Liver (tissue), 9 donors: ENCODE measurements around the gene PGBD4. TPM values are rescaled to one million over a fixed set of nuclear protein-coding genes. Genes with fewer than 3 reads are reported as not detected.

Experiments used
- DNase-seq: peaks from one replicate; pipeline ENCODE4 v3.0.0-alpha.2; 2017; ENCODE audit warnings: low spot score
- H3K27ac ChIP-seq, 2 donors: one replicate each; pipeline ENCODE4 v1.7.0; 2013; ENCODE audit warnings: inconsistent platforms in 2 of 2, low read length in 2 of 2, control low read depth in 1 of 2, low read depth in 1 of 2, mild to moderate bottlenecking in 1 of 2
- H3K27me3 ChIP-seq, 4 donors: one replicate each; pipeline versions ENCODE4 v1.6.1 to v1.7.0; 2013; ENCODE audit warnings: low read length in 3 of 4, inconsistent platforms in 1 of 4, mild to moderate bottlenecking in 1 of 4, moderate library complexity in 1 of 4; ENCODE audit not compliant: control insufficient read depth in 4 of 4, insufficient read depth in 4 of 4
- H3K36me3 ChIP-seq, 4 donors: one replicate each; pipeline versions ENCODE4 v1.6.1 to v1.7.0; 2013; ENCODE audit warnings: low read length in 3 of 4, mild to moderate bottlenecking in 3 of 4, low read depth in 1 of 4, moderate library complexity in 1 of 4; ENCODE audit not compliant: control insufficient read depth in 4 of 4, insufficient read depth in 3 of 4
- H3K4me1 ChIP-seq, 4 donors: one replicate each; pipeline versions ENCODE4 v1.6.1 to v1.7.0; 2013; ENCODE audit warnings: low read length in 3 of 4, mild to moderate bottlenecking in 3 of 4, moderate library complexity in 1 of 4; ENCODE audit not compliant: control insufficient read depth in 4 of 4, insufficient read depth in 4 of 4
- H3K4me3 ChIP-seq, 3 donors: one replicate each; pipeline versions ENCODE4 v1.6.1 to v1.7.0; 2013; ENCODE audit warnings: low read length in 3 of 3, control low read depth in 1 of 3, low read depth in 1 of 3, mild to moderate bottlenecking in 1 of 3
- H3K9ac ChIP-seq, 2 donors: one replicate each; pipeline ENCODE4 v1.7.0; 2013; ENCODE audit warnings: low read length in 2 of 2, mild to moderate bottlenecking in 2 of 2, moderate library complexity in 2 of 2, control low read depth in 1 of 2, low read depth in 1 of 2
- H3K9me3 ChIP-seq, 4 donors: one replicate each; pipeline versions ENCODE4 v1.6.1 to v1.7.0; 2013; ENCODE audit warnings: low read length in 3 of 4; ENCODE audit not compliant: control insufficient read depth in 4 of 4
- EGR1 ChIP-seq, 2 donors: IDR thresholded peaks; 2 replicates each; pipeline ENCODE4 v1.6.1; 2016 to 2018; ENCODE audit warnings: antibody characterized with exemption in 2 of 2, low read depth in 2 of 2
- GABPA ChIP-seq, 2 donors: IDR thresholded peaks in 1 of 2; conservative IDR thresholded peaks in 1 of 2; 2 replicates each; pipeline ENCODE4 v1.6.1; 2016; ENCODE audit warnings: antibody characterized with exemption in 2 of 2, mild to moderate bottlenecking in 1 of 2, moderate library complexity in 1 of 2
- HNF4A ChIP-seq, 2 donors: conservative IDR thresholded peaks; 2 replicates each; pipeline ENCODE4 v1.6.1; 2016; ENCODE audit warnings: antibody characterized with exemption in 2 of 2, mild to moderate bottlenecking in 2 of 2
- HNF4G ChIP-seq: IDR thresholded peaks from 2 replicates; pipeline ENCODE4 v1.6.1; 2016; ENCODE audit warnings: antibody characterized with exemption
- JUND ChIP-seq, 2 donors: IDR thresholded peaks; 2 replicates each; pipeline ENCODE4 v1.6.1; 2016; ENCODE audit warnings: antibody characterized with exemption in 2 of 2
- NR2F2 ChIP-seq: IDR thresholded peaks from 2 replicates; pipeline ENCODE4 v1.6.1; 2016; ENCODE audit warnings: antibody characterized with exemption
- RAD21 ChIP-seq, 2 donors: IDR thresholded peaks; 2 replicates each; pipeline ENCODE4 v1.6.1; 2016; ENCODE audit warnings: antibody characterized with exemption in 2 of 2, mild to moderate bottlenecking in 2 of 2
- RXRA ChIP-seq, 2 donors: IDR thresholded peaks; 2 replicates each; pipeline ENCODE4 v1.6.1; 2017 to 2018; ENCODE audit warnings: antibody characterized with exemption in 2 of 2, mild to moderate bottlenecking in 1 of 2
- SP1 ChIP-seq: IDR thresholded peaks from 2 replicates; pipeline ENCODE4 v1.6.1; 2018; ENCODE audit warnings: antibody characterized with exemption, mild to moderate bottlenecking
- TAF1 ChIP-seq: conservative IDR thresholded peaks from 2 replicates; pipeline ENCODE4 v1.6.1; 2016; ENCODE audit warnings: antibody characterized with exemption, mild to moderate bottlenecking
- YY1 ChIP-seq: IDR thresholded peaks from 2 replicates; pipeline ENCODE4 v1.6.1; 2016; ENCODE audit warnings: antibody characterized with exemption, mild to moderate bottlenecking
- WGBS: extraction: QIAGEN DNeasy Blood & Tissue Kit; methylation state at CpG from one replicate; pipeline ENCODE4 v1.1.7; 2013; 5-methylcytosine and 5-hydroxymethylcytosine counted together
- polyA plus RNA-seq, 2 donors: library from polyadenylated mRNA; stranded (reverse) in 1 of 2; unstranded in 1 of 2; fragments of 200-250 nt in 1 of 2; fragments of >200 nt in 1 of 2; fragmentation: Nextera tagmentation in 1 of 2; extraction: Ambion mirVana in 1 of 2; gene quantifications; one replicate each; pipeline versions ENCODE4 v1.2.1 to v1.2.3, GENCODE V29; 2013 to 2015
- total RNA-seq, 2 donors: library from RNA; depleted of rRNA; stranded (reverse); fragments of >200 nt; gene quantifications; one replicate each; pipeline ENCODE4 v1.2.3, GENCODE V29; 2014
- TF ChIP-seq, protein P1 (sequence below): IDR thresholded peaks from 2 replicates; pipeline ENCODE4 v1.6.1; 2016; ENCODE audit warnings: antibody characterized with exemption, mild to moderate bottlenecking
- TF ChIP-seq, protein P2 (sequence below): IDR thresholded peaks from 2 replicates; pipeline ENCODE4 v1.6.1; 2016; ENCODE audit warnings: antibody characterized with exemption
- TF ChIP-seq, protein P3 (sequence below): fragments of 150-350 bp; IDR thresholded peaks from 2 replicates; pipeline ENCODE4 v1.5.1; 2017; ENCODE audit warnings: improper control_type of control experiment, low read depth, low read length; ENCODE audit not compliant: missing input control
- TF ChIP-seq, protein P4 (sequence below): IDR thresholded peaks from 2 replicates; pipeline ENCODE4 v1.6.1; 2016; ENCODE audit warnings: antibody characterized with exemption
- TF ChIP-seq, protein P5 (sequence below): IDR thresholded peaks from 2 replicates; pipeline ENCODE4 v1.6.1; 2016; ENCODE audit warnings: antibody characterized with exemption
- donor health status: healthy.
- donor health status: healthy.
- donor health status: healthy.
- donor health status: healthy.
- donor health status: healthy.

PGBD4 gene
- total and polyA plus RNA-seq, 4 donors = 0.39 to 1.1 (median 0.94) TPM

DNA sequence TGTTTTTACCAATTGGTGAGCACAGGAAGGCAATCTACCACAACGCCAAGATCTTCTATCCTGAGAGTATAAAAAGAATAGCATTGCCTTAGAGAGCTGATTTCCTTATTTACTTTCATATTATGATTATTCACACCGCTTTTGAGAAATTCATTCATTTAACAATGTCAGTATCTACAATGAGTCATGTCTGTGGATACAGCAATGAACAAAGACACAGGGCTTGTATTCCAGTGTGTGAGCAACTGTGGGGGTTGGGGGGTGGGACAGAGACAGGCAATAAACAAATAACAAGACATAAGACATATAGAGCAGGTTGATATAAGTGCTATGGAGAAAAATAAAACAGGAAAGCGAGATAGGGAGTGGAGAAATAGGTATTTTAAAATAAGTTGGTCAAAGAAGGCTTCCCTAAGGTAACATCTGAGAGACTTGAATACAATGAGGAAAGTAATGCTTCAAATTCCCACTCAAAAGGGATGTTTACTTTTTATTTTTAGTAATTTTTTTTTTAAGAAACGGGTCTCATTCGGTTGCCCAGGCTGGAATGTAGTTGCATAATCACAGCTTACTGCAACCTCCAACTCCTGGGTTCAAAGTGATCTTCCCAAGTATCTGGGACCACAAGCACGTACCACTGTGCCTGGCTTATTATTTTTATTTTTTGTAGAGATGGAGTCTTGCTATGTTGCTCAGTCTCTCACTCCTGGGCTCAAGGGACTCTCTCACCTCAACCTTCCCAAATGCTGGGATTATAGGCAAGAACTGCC lies 45.7 kb downstream of the PGBD4 start:
- TF ChIP-seq RAD21 (IDR thresholded peaks at IDR 0.05) = no peak
- no peak for TF ChIP-seq SP1
- TF ChIP-seq RXRA (IDR thresholded peaks at IDR 0.05) = no peak
- TF ChIP-seq, protein P1, sequence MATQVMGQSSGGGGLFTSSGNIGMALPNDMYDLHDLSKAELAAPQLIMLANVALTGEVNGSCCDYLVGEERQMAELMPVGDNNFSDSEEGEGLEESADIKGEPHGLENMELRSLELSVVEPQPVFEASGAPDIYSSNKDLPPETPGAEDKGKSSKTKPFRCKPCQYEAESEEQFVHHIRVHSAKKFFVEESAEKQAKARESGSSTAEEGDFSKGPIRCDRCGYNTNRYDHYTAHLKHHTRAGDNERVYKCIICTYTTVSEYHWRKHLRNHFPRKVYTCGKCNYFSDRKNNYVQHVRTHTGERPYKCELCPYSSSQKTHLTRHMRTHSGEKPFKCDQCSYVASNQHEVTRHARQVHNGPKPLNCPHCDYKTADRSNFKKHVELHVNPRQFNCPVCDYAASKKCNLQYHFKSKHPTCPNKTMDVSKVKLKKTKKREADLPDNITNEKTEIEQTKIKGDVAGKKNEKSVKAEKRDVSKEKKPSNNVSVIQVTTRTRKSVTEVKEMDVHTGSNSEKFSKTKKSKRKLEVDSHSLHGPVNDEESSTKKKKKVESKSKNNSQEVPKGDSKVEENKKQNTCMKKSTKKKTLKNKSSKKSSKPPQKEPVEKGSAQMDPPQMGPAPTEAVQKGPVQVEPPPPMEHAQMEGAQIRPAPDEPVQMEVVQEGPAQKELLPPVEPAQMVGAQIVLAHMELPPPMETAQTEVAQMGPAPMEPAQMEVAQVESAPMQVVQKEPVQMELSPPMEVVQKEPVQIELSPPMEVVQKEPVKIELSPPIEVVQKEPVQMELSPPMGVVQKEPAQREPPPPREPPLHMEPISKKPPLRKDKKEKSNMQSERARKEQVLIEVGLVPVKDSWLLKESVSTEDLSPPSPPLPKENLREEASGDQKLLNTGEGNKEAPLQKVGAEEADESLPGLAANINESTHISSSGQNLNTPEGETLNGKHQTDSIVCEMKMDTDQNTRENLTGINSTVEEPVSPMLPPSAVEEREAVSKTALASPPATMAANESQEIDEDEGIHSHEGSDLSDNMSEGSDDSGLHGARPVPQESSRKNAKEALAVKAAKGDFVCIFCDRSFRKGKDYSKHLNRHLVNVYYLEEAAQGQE = no peak
- TF ChIP-seq, protein P2, sequence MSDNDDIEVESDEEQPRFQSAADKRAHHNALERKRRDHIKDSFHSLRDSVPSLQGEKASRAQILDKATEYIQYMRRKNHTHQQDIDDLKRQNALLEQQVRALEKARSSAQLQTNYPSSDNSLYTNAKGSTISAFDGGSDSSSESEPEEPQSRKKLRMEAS = no peak
- no peak for TF ChIP-seq TAF1
- TF ChIP-seq, protein P3, sequence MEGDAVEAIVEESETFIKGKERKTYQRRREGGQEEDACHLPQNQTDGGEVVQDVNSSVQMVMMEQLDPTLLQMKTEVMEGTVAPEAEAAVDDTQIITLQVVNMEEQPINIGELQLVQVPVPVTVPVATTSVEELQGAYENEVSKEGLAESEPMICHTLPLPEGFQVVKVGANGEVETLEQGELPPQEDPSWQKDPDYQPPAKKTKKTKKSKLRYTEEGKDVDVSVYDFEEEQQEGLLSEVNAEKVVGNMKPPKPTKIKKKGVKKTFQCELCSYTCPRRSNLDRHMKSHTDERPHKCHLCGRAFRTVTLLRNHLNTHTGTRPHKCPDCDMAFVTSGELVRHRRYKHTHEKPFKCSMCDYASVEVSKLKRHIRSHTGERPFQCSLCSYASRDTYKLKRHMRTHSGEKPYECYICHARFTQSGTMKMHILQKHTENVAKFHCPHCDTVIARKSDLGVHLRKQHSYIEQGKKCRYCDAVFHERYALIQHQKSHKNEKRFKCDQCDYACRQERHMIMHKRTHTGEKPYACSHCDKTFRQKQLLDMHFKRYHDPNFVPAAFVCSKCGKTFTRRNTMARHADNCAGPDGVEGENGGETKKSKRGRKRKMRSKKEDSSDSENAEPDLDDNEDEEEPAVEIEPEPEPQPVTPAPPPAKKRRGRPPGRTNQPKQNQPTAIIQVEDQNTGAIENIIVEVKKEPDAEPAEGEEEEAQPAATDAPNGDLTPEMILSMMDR = no peak
- no peak for TF ChIP-seq HNF4A (conservative IDR thresholded peaks at IDR 0.05)
- TF ChIP-seq, protein P4, sequence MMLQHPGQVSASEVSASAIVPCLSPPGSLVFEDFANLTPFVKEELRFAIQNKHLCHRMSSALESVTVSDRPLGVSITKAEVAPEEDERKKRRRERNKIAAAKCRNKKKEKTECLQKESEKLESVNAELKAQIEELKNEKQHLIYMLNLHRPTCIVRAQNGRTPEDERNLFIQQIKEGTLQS = no peak
- no peak for TF ChIP-seq YY1
- TF ChIP-seq, protein P5, sequence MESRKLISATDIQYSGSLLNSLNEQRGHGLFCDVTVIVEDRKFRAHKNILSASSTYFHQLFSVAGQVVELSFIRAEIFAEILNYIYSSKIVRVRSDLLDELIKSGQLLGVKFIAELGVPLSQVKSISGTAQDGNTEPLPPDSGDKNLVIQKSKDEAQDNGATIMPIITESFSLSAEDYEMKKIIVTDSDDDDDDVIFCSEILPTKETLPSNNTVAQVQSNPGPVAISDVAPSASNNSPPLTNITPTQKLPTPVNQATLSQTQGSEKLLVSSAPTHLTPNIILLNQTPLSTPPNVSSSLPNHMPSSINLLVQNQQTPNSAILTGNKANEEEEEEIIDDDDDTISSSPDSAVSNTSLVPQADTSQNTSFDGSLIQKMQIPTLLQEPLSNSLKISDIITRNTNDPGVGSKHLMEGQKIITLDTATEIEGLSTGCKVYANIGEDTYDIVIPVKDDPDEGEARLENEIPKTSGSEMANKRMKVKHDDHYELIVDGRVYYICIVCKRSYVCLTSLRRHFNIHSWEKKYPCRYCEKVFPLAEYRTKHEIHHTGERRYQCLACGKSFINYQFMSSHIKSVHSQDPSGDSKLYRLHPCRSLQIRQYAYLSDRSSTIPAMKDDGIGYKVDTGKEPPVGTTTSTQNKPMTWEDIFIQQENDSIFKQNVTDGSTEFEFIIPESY = no peak
- no peak for TF ChIP-seq HNF4G
- Histone ChIP-seq H3K27me3 (no peaks in the 10 kb centered on the region), H3K9ac (no peak overlapping the region), H3K4me3 (no peak overlapping the region), H3K4me1 (peaks cover 0 to 3% (median 0%) of the 10 kb centered on the region in 4 donors), H3K9me3 (no peaks in the 10 kb centered on the region), H3K36me3 (peaks cover 6 to 19% (median 12%) of the 10 kb centered on the region in 4 donors), H3K27ac (no peak overlapping the region)
- 69% methylated on average over 6 of the region's 6 CpGs for WGBS
- DNase-seq = no peak

DNA sequence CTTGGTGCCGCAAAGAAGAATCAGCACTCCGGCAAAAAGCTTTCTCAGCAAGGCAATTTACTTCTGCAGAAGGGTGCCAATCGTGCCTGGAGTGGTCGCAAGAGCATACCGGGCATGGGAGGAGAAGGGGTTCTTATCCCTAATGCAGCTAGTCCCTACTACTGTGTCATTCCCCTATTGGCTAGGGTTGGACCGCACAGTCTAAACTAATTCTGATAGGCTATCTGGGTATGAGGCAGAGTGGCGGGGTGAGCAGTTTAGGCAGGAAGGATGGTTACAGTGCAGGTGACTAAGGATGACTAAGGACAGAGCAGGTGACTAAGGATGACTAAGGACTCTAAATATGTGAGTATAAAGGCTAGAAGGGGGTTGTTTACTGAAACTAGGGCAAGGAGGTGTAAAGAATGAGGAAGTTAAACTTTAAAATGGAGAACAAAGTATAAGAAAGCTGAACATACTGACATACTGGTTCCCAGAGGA lies 52.9 kb downstream of the PGBD4 start:
- no peak for TF ChIP-seq NR2F2
- TF ChIP-seq, protein P5 = no peak
- TF ChIP-seq, protein P2 = no peak
- TF ChIP-seq JUND (IDR thresholded peaks at IDR 0.05) = no peak
- no peak for TF ChIP-seq GABPA (IDR thresholded peaks at IDR 0.05 in 1 of 2, conservative IDR thresholded peaks at IDR 0.05 in 1 of 2)
- no peak for TF ChIP-seq EGR1 (IDR thresholded peaks at IDR 0.05; ENCODE audit: low read depth in 2 of 2)
- no peak for TF ChIP-seq SP1
- Histone ChIP-seq H3K36me3 (peaks cover 4 to 28% (median 15%) of the 10 kb centered on the region in 4 donors), H3K4me3 (no peak overlapping the region), H3K27ac (no peak overlapping the region), H3K9me3 (peaks cover 4 to 12% (median 6%) of the 10 kb centered on the region in 4 donors), H3K9ac (no peak overlapping the region), H3K4me1 (no peaks in the 10 kb centered on the region), H3K27me3 (no peaks in the 10 kb centered on the region)
- no peak for DNase-seq
- 97% methylated on average over 7 of the region's 7 CpGs for WGBS
